Activated CD4-positive, alpha-beta memory T cell treated with anti-CD3 and anti-CD28 coated beads for 36 hours (primary cell): Measurements from ENCODE around the gene IL4. TPM values are rescaled to one million over a fixed set of nuclear protein-coding genes. Genes with fewer than 3 reads are reported as not detected.

Experiments used
- CTCF ChIA-PET: fragments of 350-600 bp; sonication (Branson Sonifier 250); formaldehyde crosslinking; loops from one replicate; lab custom pipeline; 2021; ENCODE audit warnings: antibody characterized with exemption, inconsistent platforms; lab: Charles Lee
- POLR2A ChIA-PET: fragments of 350-600 bp; sonication (Branson Sonifier 250); formaldehyde crosslinking; loops from one replicate; lab custom pipeline; 2021; ENCODE audit warnings: antibody characterized with exemption; lab: Charles Lee
- DNase-seq: peaks from one replicate; pipeline ENCODE4 v3.0.0-alpha.2; 2020
- H3K27ac Mint-ChIP-seq: one replicate; pipeline ENCODE4 v1.8.0; 2021; ENCODE audit warnings: mixed read lengths
- H3K27me3 Mint-ChIP-seq: one replicate; pipeline ENCODE4 v1.8.0; 2021; ENCODE audit warnings: mixed read lengths
- H3K36me3 Mint-ChIP-seq: one replicate; pipeline ENCODE4 v1.8.0; 2021; ENCODE audit warnings: mixed read lengths
- H3K4me1 Mint-ChIP-seq: one replicate; pipeline ENCODE4 v1.8.0; 2021; ENCODE audit warnings: low read depth, mixed read lengths
- H3K4me3 Mint-ChIP-seq: one replicate; pipeline ENCODE4 v1.8.0; 2021; ENCODE audit warnings: mild to moderate bottlenecking, mixed read lengths
- H3K9me3 Mint-ChIP-seq: one replicate; pipeline ENCODE4 v1.8.0; 2021; ENCODE audit warnings: mixed read lengths
- intact Hi-C: fragments of 100-400 bp; cut with micrococcal nuclease; formaldehyde crosslinking; loops from one replicate; pipeline ENCODE4 v1.15.1; 2023
- total RNA-seq, 2 experiments: library from RNA; stranded (reverse); gene quantifications; one replicate each; pipeline ENCODE4 v1.2.3, GENCODE V29; 2021

Gene IL4
- total RNA-seq, 2 experiments from 2014 or later = 6.4 to 6.8 TPM

GRCh38 chr5:132658381-132659302 is 15.1 kb upstream of the IL4 start:
- CTCF ChIA-PET = interaction anchor here (1.0 to 2.5 kb wide), 5 partner anchors 16 to 162 kb away, joined by 3 to 6 read pairs (median 4); no protein-coding TSS in a partner anchor
- no peak for DNase-seq
- Mint-ChIP-seq H3K27ac (peak overlapping the region; percentile 46), H3K9me3 (no peaks in the 10 kb centered on the region), H3K4me1 (peaks cover 52% of the 10 kb centered on the region), H3K36me3 (no peaks in the 10 kb centered on the region), H3K4me3 (peak overlapping the region; percentile 47), H3K27me3 (peaks cover 25% of the 10 kb centered on the region)
- POLR2A ChIA-PET = interaction anchor here (0.6 to 1.9 kb wide), 4 partner anchors 11 to 18 kb away, joined by 3 to 14 read pairs (median 3); no protein-coding TSS in a partner anchor
- intact Hi-C loops = no loop called here

GRCh38 chr5:132659598-132660493 is 13.9 kb upstream of the IL4 start:
- Mint-ChIP-seq H3K36me3 (no peaks in the 10 kb centered on the region), H3K27me3 (peaks cover 16% of the 10 kb centered on the region), H3K4me1 (peaks cover 63% of the 10 kb centered on the region), H3K9me3 (no peaks in the 10 kb centered on the region), H3K4me3 (peak overlapping the region; percentile 10), H3K27ac (no peak overlapping the region)
- POLR2A ChIA-PET = interaction anchor here (1.0 kb wide), 1 partner anchor 23 kb away, joined by 3 read pairs; no protein-coding TSS in a partner anchor
- DNase-seq = no peak
- CTCF ChIA-PET = interaction anchor here (1.3 kb wide), 1 partner anchor 134 kb away, joined by 3 read pairs; no protein-coding TSS in a partner anchor
- intact Hi-C loops = loop anchor here (5.0 kb wide), 1 partner anchor 92 kb away; no protein-coding TSS in a partner anchor

GRCh38 chr5:132661231-132662003 is 12.4 kb upstream of the IL4 start:
- intact Hi-C loops = loop anchor here (5.0 kb wide), 1 partner anchor 91 kb away; no protein-coding TSS in a partner anchor
- peaks cover 15% of the 10 kb centered on the region for H3K27me3 Mint-ChIP-seq
- H3K4me3 Mint-ChIP-seq = no peak overlapping the region
- peak overlapping the region; percentile 20 for H3K27ac Mint-ChIP-seq
- no peak for DNase-seq
- ChIA-PET POLR2A (interaction anchor here (0.5 to 1.4 kb wide), 2 partner anchors 20 to 385 kb away, joined by 3 to 4 read pairs; no protein-coding TSS in a partner anchor), CTCF (interaction anchor here (1.3 to 1.4 kb wide), 2 partner anchors 76 to 158 kb away, joined by 3 to 6 read pairs; partner anchors contain the start of gene KIF3A)
- no peaks in the 10 kb centered on the region for H3K9me3 Mint-ChIP-seq
- H3K36me3 Mint-ChIP-seq = no peaks in the 10 kb centered on the region
- H3K4me1 Mint-ChIP-seq = peaks cover 62% of the 10 kb centered on the region

- Mint-ChIP-seq H3K4me1 (peaks cover 56% of the 10 kb centered on the region), H3K36me3 (no peaks in the 10 kb centered on the region), H3K27ac (peak overlapping the region; percentile 20), H3K27me3 (peaks cover 9% of the 10 kb centered on the region), H3K9me3 (no peaks in the 10 kb centered on the region), H3K4me3 (no peak overlapping the region)
- intact Hi-C loops = loop anchor here (5.0 kb wide), 1 partner anchor 90 kb away; no protein-coding TSS in a partner anchor
- ChIA-PET POLR2A (interaction anchor here (0.5 to 1.4 kb wide), 3 partner anchors 21 to 384 kb away, joined by 3 to 4 read pairs (median 4); no protein-coding TSS in a partner anchor), CTCF (interaction anchor here (1.3 kb wide), 1 partner anchor 76 kb away, joined by 3 read pairs; the partner anchor contains the start of gene KIF3A)
- no peak for DNase-seq
Observed at GRCh38 chr5:132662004-132662401, 11.8 kb upstream of the IL4 start.

GRCh38 chr5:132662925-132663770 is 10.6 kb upstream of the IL4 start:
- ChIA-PET POLR2A (interaction anchor here (0.7 to 1.8 kb wide), 4 partner anchors 10 to 23 kb away, joined by 3 to 12 read pairs (median 6); no protein-coding TSS in a partner anchor), CTCF (interaction anchor here (0.7 to 1.4 kb wide), 3 partner anchors 11 to 157 kb away, joined by 3 to 4 read pairs (median 3); no protein-coding TSS in a partner anchor)
- Mint-ChIP-seq H3K36me3 (no peaks in the 10 kb centered on the region), H3K4me3 (no peak overlapping the region), H3K27ac (peak overlapping the region; percentile 90), H3K9me3 (no peaks in the 10 kb centered on the region), H3K27me3 (peaks cover under 1% of the 10 kb centered on the region), H3K4me1 (peaks cover 46% of the 10 kb centered on the region)
- intact Hi-C loops = loop anchor here (1.0 to 5.0 kb wide), 6 partner anchors 11 to 89 kb away; no protein-coding TSS in a partner anchor
- DNase-seq = peak; percentile 86

GRCh38 chr5:132663771-132664695 is 9.8 kb upstream of the IL4 start:
- Mint-ChIP-seq H3K36me3 (no peaks in the 10 kb centered on the region), H3K27me3 (no peaks in the 10 kb centered on the region), H3K4me1 (peaks cover 44% of the 10 kb centered on the region), H3K4me3 (peak overlapping the region; percentile 33), H3K27ac (peak overlapping the region; percentile 90), H3K9me3 (no peaks in the 10 kb centered on the region)
- CTCF ChIA-PET = interaction anchor here (1.1 to 1.4 kb wide), 2 partner anchors 11 to 136 kb away, joined by 3 to 4 read pairs; no protein-coding TSS in a partner anchor
- intact Hi-C loops = loop anchor here (1.0 to 5.0 kb wide), 6 partner anchors 10 to 88 kb away; no protein-coding TSS in a partner anchor
- peak; percentile 51 for DNase-seq
- POLR2A ChIA-PET = interaction anchor here (0.7 to 1.8 kb wide), 3 partner anchors 9 to 23 kb away, joined by 3 to 12 read pairs (median 9); no protein-coding TSS in a partner anchor

GRCh38 chr5:132664696-132665209 is 9.0 kb upstream of the IL4 start:
- no peaks in the 10 kb centered on the region for H3K9me3 Mint-ChIP-seq
- POLR2A ChIA-PET = interaction anchor here (1.7 kb wide), 1 partner anchor 10 kb away, joined by 12 read pairs; no protein-coding TSS in a partner anchor
- intact Hi-C loops = loop anchor here (5.0 kb wide), 1 partner anchor 88 kb away; no protein-coding TSS in a partner anchor
- CTCF ChIA-PET = interaction anchor here (1.4 kb wide), 1 partner anchor 10 kb away, joined by 3 read pairs; no protein-coding TSS in a partner anchor
- H3K27ac Mint-ChIP-seq = no peak overlapping the region
- peaks cover 43% of the 10 kb centered on the region for H3K4me1 Mint-ChIP-seq
- H3K4me3 Mint-ChIP-seq = no peak overlapping the region
- no peaks in the 10 kb centered on the region for H3K36me3 Mint-ChIP-seq
- no peak for DNase-seq
- H3K27me3 Mint-ChIP-seq = no peaks in the 10 kb centered on the region

- POLR2A ChIA-PET = no interaction called here
- no peak for DNase-seq
Observed at GRCh38 chr5:132665574-132666080, 8.2 kb upstream of the IL4 start.

More at GRCh38 chr5:132665574-132666080, 8.2 kb upstream of the IL4 start:
- H3K27me3 Mint-ChIP-seq = no peaks in the 10 kb centered on the region
- CTCF ChIA-PET = no interaction called here
- no peaks in the 10 kb centered on the region for H3K9me3 Mint-ChIP-seq
- no peak overlapping the region for H3K4me3 Mint-ChIP-seq
- no peak overlapping the region for H3K27ac Mint-ChIP-seq
- peaks cover 35% of the 10 kb centered on the region for H3K4me1 Mint-ChIP-seq
- intact Hi-C loops = no loop called here
- no peaks in the 10 kb centered on the region for H3K36me3 Mint-ChIP-seq
